Measurements from ENCODE around the gene NRIP1. TPM values are rescaled to one million over a fixed set of nuclear protein-coding genes. Genes with fewer than 3 reads are reported as not detected.

Gene NRIP1
- total and polyA plus RNA-seq, 2 of the 8 experiments (the other 6 are each of a cell fraction or from before 2014, with no cell fraction given) = 1.5 to 9.3 TPM

DNA sequence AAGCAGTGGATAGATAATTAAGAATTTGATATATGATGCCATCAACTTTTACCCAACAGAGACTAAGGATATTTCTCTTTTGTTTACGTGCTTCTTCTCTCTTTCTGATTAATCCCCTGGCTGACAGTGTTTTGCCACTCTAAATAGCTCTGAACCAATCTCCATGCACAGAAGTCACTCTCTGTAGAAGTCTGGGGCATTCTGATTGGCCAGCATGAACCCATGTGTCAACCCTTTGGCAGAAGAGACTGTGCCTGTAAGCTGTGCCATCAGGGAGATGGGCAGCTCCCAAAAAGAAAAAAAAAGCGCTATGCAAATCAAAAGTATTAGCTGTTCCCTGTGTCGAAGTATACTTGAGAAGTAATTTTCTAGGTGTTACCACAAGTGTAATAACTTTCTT, 34.1 kb upstream of the NRIP1 start (continued):
- no peak for TF ChIP-seq GABPA (IDR thresholded peaks at IDR 0.05; ENCODE audit: borderline replicate concordance, insufficient read depth, low read length)
- TF ChIP-seq RXRA (IDR thresholded peaks at IDR 0.05; ENCODE audit: insufficient read depth, low read depth, low read length) = no peak
- TF ChIP-seq CREB1 (IDR thresholded peaks at IDR 0.05) = no peak
- no peak for TF ChIP-seq SP4 (IDR thresholded peaks at IDR 0.05; ENCODE audit: low read length)
